ENCODE results near the gene GATA1.

Gene GATA1

DNA sequence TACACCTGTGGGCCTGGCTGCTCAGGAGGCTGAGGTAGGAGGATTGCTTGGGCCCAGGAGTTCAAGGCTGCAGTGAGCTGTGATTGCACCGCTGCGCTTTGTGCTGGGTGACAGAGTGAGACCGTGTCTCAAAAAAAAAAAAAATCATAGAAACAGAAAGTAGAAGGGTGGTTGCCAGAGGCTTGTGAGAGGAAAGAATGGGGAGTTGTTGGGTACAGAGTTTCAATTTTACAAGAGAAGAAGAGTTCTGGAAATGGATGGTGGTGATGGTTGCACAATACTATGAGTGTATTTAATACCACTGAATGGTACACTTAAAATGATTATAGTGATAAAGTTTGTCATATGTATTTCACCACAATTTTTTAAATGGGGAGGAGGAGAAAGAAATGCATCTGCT lies 35.0 kb upstream of the GATA1 start:
- Histone ChIP-seq H3K27me3 (ENCODE audit: insufficient read depth, low read depth) (no peaks in the 10 kb centered on the region), H3K4me1 (ENCODE audit: low read depth, poor library complexity, severe bottlenecking) (no peaks in the 10 kb centered on the region), H3K4me2 (no peak overlapping the region), H3K27ac (no peak overlapping the region), H2AFZ (ENCODE audit: low read depth) (no peak overlapping the region), H3K9ac (no peak overlapping the region), H3K79me2 (ENCODE audit: insufficient read depth, low read depth) (no peaks in the 10 kb centered on the region), H3K36me3 (ENCODE audit: insufficient read depth) (no peaks in the 10 kb centered on the region), H3K4me3 (IDR thresholded peaks at IDR 0.05; ENCODE audit: insufficient read depth, low read depth, low read length) (no peak overlapping the region), H4K20me1 (ENCODE audit: insufficient read depth) (no peaks in the 10 kb centered on the region)
- TF ChIP-seq, protein P1, sequence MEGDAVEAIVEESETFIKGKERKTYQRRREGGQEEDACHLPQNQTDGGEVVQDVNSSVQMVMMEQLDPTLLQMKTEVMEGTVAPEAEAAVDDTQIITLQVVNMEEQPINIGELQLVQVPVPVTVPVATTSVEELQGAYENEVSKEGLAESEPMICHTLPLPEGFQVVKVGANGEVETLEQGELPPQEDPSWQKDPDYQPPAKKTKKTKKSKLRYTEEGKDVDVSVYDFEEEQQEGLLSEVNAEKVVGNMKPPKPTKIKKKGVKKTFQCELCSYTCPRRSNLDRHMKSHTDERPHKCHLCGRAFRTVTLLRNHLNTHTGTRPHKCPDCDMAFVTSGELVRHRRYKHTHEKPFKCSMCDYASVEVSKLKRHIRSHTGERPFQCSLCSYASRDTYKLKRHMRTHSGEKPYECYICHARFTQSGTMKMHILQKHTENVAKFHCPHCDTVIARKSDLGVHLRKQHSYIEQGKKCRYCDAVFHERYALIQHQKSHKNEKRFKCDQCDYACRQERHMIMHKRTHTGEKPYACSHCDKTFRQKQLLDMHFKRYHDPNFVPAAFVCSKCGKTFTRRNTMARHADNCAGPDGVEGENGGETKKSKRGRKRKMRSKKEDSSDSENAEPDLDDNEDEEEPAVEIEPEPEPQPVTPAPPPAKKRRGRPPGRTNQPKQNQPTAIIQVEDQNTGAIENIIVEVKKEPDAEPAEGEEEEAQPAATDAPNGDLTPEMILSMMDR (conservative IDR thresholded peaks at IDR 0.05; ENCODE audit: low read depth, low read length), result no peak

DNA sequence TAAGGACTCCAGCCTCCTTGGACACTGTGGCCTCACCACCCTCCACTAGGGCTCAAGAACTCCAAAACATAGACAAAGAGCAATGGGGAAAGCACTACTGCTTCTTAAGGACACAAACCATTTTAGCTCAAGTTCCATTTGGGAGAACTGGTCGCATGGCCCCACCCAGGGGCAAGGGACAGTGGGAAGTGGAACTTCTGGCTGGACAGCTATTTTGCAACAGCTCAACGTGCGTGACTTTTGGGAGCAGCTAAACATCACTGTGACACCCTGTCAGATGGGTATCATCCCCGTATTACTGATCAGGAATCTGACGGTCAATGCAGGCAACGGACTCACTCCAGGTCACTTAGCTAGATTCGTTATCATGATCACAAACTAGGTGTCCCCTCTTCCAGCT lies 33.9 kb upstream of the GATA1 start:
- H3K4me3 ChIP-seq (IDR thresholded peaks at IDR 0.05; ENCODE audit: insufficient read depth, low read depth, low read length), result no peak overlapping the region
- TF ChIP-seq, protein P1 (conservative IDR thresholded peaks at IDR 0.05; ENCODE audit: low read depth, low read length), result no peak
- H3K4me2 ChIP-seq, result no peak overlapping the region
- no peaks in the 10 kb centered on the region for H3K27me3 ChIP-seq (ENCODE audit: insufficient read depth, low read depth)
- H4K20me1 ChIP-seq (ENCODE audit: insufficient read depth), result no peaks in the 10 kb centered on the region
- H2AFZ ChIP-seq (ENCODE audit: low read depth), result no peak overlapping the region
- no peaks in the 10 kb centered on the region for H3K36me3 ChIP-seq (ENCODE audit: insufficient read depth)
- no peaks in the 10 kb centered on the region for H3K79me2 ChIP-seq (ENCODE audit: insufficient read depth, low read depth)
- H3K27ac ChIP-seq, result no peak overlapping the region
- no peaks in the 10 kb centered on the region for H3K4me1 ChIP-seq (ENCODE audit: low read depth, poor library complexity, severe bottlenecking)
- H3K9ac ChIP-seq, result no peak overlapping the region

DNA sequence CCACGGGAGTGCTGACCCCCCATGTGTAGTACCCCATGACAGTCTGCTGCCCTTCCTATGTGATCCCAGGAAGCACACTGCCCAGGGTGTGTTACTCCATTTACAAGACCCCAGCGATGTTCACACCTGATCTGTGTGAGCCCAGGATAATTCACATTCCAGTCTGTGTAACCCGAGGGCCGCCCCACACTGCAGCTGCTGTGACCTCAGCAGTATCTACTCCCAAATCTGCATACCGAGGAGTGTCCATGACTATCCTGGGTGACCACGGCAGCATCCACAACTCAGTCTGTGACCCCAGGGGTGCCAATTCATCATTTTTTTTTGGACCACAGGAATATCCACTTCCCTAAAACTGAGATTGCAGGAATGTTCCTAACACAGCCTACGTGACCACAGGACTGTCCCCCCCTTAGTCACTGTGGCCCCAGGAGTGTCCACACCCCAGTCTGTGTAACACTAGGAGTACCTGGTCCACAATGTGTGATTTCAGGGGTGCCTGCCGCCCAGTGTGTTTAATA lies 32.6 kb upstream of the GATA1 start:
- Histone ChIP-seq H3K9ac (no peak overlapping the region), H3K36me3 (ENCODE audit: insufficient read depth) (no peaks in the 10 kb centered on the region), H3K27ac (no peak overlapping the region), H3K27me3 (ENCODE audit: insufficient read depth, low read depth) (no peaks in the 10 kb centered on the region), H2AFZ (ENCODE audit: low read depth) (no peak overlapping the region), H3K4me2 (no peak overlapping the region), H3K4me1 (ENCODE audit: low read depth, poor library complexity, severe bottlenecking) (no peaks in the 10 kb centered on the region), H4K20me1 (ENCODE audit: insufficient read depth) (no peaks in the 10 kb centered on the region), H3K4me3 (IDR thresholded peaks at IDR 0.05; ENCODE audit: insufficient read depth, low read depth, low read length) (no peak overlapping the region), H3K79me2 (ENCODE audit: insufficient read depth, low read depth) (no peaks in the 10 kb centered on the region)
- TF ChIP-seq, protein P1 (conservative IDR thresholded peaks at IDR 0.05; ENCODE audit: low read depth, low read length), result no peak

DNA sequence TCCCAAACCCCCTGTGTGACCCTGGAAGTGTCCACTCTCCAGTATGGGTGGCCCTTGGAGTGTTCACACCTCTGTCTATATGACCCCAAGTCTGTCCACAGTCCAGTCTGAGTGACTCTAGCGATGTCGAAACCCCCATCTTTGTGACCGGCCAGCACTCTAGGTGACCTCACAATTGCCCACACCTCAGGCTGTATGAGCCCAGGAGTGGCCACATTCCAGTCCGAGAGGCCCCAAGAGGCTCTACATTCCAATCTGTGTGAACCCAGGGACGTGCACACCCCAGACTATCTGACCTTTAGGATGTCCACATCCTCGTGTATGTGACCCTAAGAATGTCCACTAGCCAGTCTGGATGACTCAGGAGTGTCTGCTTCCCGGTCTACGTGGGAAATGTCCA lies 32.2 kb upstream of the GATA1 start:
- no peaks in the 10 kb centered on the region for H3K4me1 ChIP-seq (ENCODE audit: low read depth, poor library complexity, severe bottlenecking)
- H3K36me3 ChIP-seq (ENCODE audit: insufficient read depth), result no peaks in the 10 kb centered on the region
- H3K27ac ChIP-seq, result no peak overlapping the region
- no peaks in the 10 kb centered on the region for H3K27me3 ChIP-seq (ENCODE audit: insufficient read depth, low read depth)
- H3K79me2 ChIP-seq (ENCODE audit: insufficient read depth, low read depth), result no peaks in the 10 kb centered on the region
- H2AFZ ChIP-seq (ENCODE audit: low read depth), result no peak overlapping the region
- H3K4me3 ChIP-seq (IDR thresholded peaks at IDR 0.05; ENCODE audit: insufficient read depth, low read depth, low read length), result no peak overlapping the region
- H3K9ac ChIP-seq, result no peak overlapping the region
- H3K4me2 ChIP-seq, result no peak overlapping the region
- no peaks in the 10 kb centered on the region for H4K20me1 ChIP-seq (ENCODE audit: insufficient read depth)
- TF ChIP-seq, protein P1 (conservative IDR thresholded peaks at IDR 0.05; ENCODE audit: low read depth, low read length), result no peak

Data from KMS-11 (cell line).